ENCODE results near the gene BBS9. TPM values are rescaled to one million over a fixed set of nuclear protein-coding genes. Genes with fewer than 3 reads are reported as not detected.
"Not testable (repeated sequence)": the region's sequence is repeated elsewhere in the genome, so short reads cannot be mapped to it uniquely, and the experiment has no call there.

The BBS9 gene
- total RNA-seq, 1 donor from 2014 or later: 9.2 TPM

- intact Hi-C loops (cut with micrococcal nuclease): no loop called here
These were observed 294.3 kb downstream of the BBS9 start for GRCh38 chr7:33423646-33424020.

- intact Hi-C loops (cut with micrococcal nuclease): no loop called here
These were observed 296.0 kb downstream of the BBS9 start for GRCh38 chr7:33425395-33425794.

GRCh38 chr7:33425929-33426678 lies 296.7 kb downstream of the BBS9 start:
- intact Hi-C loops (cut with micrococcal nuclease): no loop called here

GRCh38 chr7:33428415-33428814 lies 299.1 kb downstream of the BBS9 start:
- intact Hi-C loops (cut with micrococcal nuclease): no loop called here

GRCh38 chr7:33431543-33431942 lies 302.2 kb downstream of the BBS9 start:
- intact Hi-C loops (cut with micrococcal nuclease): no loop called here

DNA sequence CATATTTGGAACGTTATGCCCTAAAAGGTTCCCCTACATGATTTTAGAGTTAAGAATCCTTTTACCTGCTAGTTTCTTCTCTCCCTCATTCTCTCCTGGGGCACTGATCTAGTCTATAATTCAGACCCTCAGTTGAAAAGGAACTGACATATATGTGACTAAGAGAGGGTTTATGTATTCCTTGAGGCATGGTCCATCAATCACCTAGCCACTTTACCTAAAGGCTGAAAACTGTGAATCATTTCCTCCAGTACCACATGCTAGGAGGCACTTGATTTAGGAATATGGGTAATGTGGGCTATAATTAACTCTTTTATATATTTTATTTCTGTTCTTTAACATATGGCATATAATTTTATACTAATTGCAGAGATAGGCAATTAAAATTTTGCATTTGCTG lies 303.5 kb downstream of the BBS9 start:
- intact Hi-C loops (cut with micrococcal nuclease): no loop called here

GRCh38 chr7:33433357-33433756 lies 304.0 kb downstream of the BBS9 start:
- intact Hi-C loops (cut with micrococcal nuclease): no loop called here

- intact Hi-C loops (cut with micrococcal nuclease): no loop called here
These were observed 315.1 kb downstream of the BBS9 start for GRCh38 chr7:33444511-33444910.

DNA sequence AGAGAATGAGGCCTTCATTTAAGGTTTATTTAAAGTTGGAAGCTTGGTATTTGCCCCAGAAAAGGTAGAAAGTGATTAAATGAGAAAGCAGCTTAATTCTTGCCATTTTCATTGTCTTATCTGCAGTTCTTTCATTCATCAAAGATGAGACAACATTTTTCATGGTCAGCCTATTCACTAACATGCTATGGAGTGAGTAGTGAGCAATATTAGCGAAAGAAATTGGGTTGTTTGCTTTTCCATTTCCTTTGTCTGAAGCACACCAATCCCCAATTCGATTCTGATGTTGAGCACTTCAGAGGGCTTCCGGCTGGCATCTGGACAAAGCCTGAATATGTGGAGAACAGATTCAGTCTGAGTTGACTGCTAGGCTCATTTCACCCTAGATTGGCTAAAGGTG lies 317.2 kb downstream of the BBS9 start:
- intact Hi-C loops (cut with micrococcal nuclease): no loop called here

GRCh38 chr7:33448035-33448434 lies 318.7 kb downstream of the BBS9 start:
- intact Hi-C loops (cut with micrococcal nuclease): no loop called here

DNA sequence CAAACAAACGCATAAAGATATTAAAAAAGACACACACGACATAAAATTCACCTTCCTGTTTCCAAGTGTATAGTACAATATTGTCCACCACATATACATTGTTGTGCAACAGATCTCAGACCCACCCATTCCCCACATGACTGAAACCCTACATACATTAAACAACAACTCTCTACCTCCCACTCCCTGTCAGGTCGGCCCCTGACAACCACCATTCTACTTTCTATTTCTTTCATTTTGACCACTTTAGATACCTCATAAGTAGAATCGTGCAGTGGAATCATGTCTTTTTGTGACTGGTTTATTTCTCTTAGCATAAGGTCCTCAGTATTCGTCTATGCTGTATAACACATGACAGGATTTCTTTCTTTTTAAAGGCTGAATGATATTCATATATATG lies 320.5 kb downstream of the BBS9 start:
- intact Hi-C loops (cut with micrococcal nuclease): no loop called here

DNA sequence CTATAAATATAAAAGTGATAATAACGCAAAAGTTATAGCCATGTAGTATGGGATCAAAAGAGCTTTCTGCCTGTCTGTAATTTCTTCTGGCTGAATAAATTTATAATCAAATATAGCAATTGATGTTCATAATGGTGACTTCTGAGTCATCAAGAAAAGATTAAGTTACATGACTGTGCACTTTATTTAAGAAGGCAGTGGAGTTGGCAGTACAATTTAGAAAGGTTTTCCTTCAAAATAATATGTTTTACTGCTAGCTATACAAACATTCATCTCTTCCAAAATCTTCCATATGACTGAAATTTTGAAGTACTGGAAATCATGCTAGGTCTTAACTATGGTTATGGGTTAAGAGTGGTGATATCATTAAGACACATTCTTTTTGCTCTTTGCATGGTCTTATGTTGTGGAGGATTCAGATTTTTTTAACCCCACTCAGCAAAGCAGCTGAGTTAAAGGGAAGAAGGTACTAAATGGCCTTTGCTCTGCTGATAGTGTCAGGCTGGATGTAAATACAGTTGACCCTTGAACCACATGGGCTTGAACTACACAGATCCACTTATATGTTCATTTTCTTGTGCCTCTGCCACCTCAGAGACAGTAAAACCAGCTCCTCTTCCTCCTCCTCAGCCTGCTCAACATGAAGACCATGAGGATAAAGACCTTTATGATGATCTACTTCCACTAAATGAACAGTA lies 323.6 kb downstream of the BBS9 start:
- intact Hi-C loops (cut with micrococcal nuclease): no loop called here

DNA sequence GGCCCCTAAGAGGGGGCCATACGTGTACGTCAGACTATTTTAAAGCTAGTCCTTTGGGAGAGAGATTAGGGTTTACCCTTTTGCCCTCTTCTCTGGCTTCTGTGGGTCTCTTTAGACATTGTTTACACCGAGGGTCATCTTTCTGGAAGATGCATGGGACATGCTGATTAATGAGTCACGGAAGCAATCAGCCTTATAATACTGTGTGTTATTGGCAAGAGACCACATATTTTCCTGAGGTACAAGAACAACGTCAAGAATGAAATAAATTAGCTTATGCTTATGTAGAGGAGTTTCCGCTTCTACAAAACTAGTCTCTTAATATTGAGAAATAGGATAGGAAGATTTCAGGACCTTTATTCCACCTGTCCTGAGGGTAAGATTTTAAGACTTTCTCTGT lies 327.7 kb downstream of the BBS9 start:
- intact Hi-C loops (cut with micrococcal nuclease): no loop called here

DNA sequence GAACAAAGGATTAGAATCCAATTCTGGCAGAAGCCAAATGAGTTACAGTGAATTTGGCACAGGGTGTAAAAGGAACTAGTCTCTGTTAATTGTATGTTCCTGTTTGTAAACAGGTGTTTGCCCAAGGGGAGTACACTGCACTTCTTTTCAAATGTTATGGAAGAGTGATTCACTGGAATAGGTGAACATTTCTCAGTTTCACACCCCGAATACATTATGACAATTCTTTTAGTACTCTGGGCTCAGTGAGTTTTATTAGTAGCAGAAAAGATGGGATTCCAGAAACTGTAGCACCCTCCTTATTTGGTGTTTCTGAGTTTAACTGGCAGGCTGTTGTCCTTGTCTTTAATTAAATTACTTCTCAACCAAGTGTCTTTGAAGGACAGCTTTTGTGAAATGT lies 329.2 kb downstream of the BBS9 start:
- intact Hi-C loops (cut with micrococcal nuclease): no loop called here

- intact Hi-C loops (cut with micrococcal nuclease): no loop called here
These were observed 330.0 kb downstream of the BBS9 start for GRCh38 chr7:33459340-33459751.

DNA sequence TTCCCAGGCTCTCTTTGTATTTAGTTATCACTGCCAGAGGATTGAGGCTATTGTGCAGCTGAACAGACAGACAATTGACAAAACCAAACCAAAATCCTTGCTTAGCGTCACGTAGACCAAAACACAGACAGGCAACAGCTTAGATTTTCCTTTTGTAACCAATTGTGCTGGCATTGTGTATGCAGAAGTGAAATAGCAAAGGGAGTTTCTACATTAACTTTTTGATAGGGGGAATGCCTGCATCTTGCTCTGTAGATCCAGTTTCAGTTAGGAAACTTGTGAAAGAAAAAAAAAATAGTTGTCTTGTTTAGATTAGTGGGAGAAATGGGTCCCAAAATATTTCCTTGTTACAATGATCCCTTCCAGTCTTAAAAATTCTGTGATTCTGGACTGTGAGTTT lies 333.8 kb downstream of the BBS9 start:
- intact Hi-C loops (cut with micrococcal nuclease): no loop called here

DNA sequence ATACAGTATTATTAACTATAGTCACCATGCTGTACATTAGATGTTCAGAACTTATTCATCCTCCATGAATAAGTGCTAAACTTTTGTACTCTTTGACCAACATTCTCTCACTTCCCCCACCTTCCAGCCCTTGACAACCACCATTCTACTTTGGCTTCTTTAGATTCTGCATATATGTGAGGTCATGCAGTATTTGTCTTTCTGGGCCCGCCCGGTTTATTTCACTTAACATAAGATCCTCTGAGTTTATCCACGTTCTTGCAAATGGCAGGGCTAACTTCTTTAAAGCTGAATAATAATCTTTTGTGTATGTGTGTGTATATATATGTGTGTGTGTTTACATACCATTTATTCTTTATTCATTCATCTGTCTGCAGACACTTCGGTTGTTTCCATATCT lies 336.8 kb downstream of the BBS9 start:
- intact Hi-C loops (cut with micrococcal nuclease): no loop called here

- intact Hi-C loops (cut with micrococcal nuclease): no loop called here
These were observed 342.4 kb downstream of the BBS9 start for GRCh38 chr7:33471636-33472242.

DNA sequence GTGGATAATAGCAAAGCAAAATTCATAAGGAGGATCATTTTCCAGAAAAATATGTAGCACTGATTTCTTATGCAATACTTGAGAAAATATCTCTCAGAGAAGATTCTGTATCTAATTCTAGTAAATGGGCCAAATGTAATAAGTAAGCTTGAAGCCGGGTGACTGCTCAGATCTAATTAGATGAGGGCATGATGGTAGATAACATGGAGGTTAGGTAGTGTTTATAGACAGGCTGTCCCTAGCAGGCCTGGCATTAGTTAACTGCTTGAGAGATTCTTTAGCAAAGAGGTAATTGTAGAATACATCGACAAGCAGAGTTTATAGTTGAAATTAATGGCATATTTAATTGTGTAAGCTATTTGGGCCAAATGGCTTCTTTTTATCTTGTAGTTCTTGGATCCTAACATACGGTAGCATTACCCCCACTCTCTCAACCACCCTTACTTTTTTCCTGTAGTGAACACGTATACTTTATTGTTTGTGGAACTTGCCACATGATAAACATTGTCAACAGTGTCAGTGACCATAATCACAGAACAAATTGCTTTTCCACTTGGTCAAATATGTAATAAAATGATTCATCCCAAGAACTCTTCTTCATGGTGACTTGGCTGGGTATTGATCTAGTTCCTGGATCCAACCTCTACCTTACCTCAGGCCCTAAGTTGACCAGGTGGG lies 343.1 kb downstream of the BBS9 start:
- intact Hi-C loops (cut with micrococcal nuclease): no loop called here

DNA sequence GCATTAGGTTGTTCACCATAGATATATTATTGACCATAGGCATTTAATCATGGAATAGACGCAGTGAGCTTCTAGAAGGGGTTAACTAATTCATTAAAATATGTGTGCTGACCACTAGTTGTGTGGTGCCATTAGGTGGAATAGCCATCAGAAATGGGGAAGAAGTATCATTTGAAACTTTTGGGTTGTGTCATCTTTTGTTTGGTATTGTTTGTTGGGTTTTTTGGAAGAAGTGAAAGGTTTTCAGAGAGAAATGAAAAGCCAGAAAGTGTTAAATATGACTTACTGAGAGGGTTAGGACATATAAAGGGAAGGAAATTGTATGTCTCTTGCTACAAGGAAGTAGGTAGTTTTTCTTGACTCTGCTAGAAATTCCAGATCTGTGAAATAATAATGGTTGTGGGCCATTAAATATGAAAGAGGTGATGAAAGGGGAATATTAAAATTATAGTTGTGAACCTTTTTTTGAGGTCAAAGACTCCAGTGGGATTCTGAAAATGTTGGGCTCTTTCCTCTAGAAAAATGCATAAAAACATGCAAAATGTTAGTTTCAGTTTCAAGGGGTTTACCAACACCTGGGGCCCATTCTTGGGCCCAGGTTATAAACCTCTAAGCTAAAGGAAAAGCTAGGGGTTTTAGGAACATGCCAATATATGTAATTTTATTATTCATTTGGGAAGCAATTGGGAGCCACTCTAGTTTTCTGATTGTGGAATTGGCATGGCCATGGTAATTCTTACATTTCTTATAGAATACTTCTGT lies 348.5 kb downstream of the BBS9 start:
- intact Hi-C loops (cut with micrococcal nuclease): no loop called here

- intact Hi-C loops (cut with micrococcal nuclease): not testable (repeated sequence)
These were observed 355.1 kb downstream of the BBS9 start for GRCh38 chr7:33484476-33484875.

All from T-helper 2 cell treated with Interferon-gamma antibody and Interleukin-4, amounts not matched to agents 100 ng/mL and 5 ng/mL, for 36 hours (primary cell).